ENCODE results near the gene ETFBKMT. TPM values are rescaled to one million over a fixed set of nuclear protein-coding genes. Genes with fewer than 3 reads are reported as not detected.

Gene ETFBKMT
- total RNA-seq (2016; rRNA removed; fragmentation: Illumina TruSeq; extraction: Trizol): 0.93 and 1.1 TPM in 2 replicates
- 0.30 and 0.44 TPM in 2 replicates for total RNA-seq (2016; cell fraction: cytosol; rRNA removed; fragmentation: Illumina TruSeq; extraction: Trizol; ENCODE audit: low read depth)
- total RNA-seq (2016; cell fraction: insoluble cytoplasmic fraction; rRNA removed; fragmentation: Illumina TruSeq; extraction: Trizol): 0.71 and 0.73 TPM in 2 replicates
- 0.56 and 1.1 TPM in 2 replicates for total RNA-seq (2016; cell fraction: membrane; rRNA removed; fragmentation: Illumina TruSeq; extraction: Trizol)
- total RNA-seq (2016; cell fraction: nucleus; rRNA removed; fragmentation: Illumina TruSeq; extraction: Trizol): 0.31 and 0.97 TPM in 2 replicates
- 0.29 and 0.62 TPM in 2 replicates for polyA plus RNA-seq (2011; rRNA removed)
- polyA plus RNA-seq (2011; cell fraction: cytosol; rRNA removed): 0.21 and 0.33 TPM in 2 replicates
- 0.23 and 0.28 TPM in 2 replicates for polyA plus RNA-seq (2011; cell fraction: nucleus; rRNA removed)
- 0.71 and 1.0 TPM in 2 replicates for polyA plus RNA-seq (2012)
- polyA plus RNA-seq (2016; cell fraction: cytosol; fragmentation: Illumina TruSeq; extraction: Trizol; ENCODE audit: low read depth): 0.20 and 0.35 TPM in 2 replicates
- polyA plus RNA-seq (2016; cell fraction: insoluble cytoplasmic fraction; fragmentation: Illumina TruSeq; extraction: Trizol; ENCODE audit: low read depth): 0.68 and 0.74 TPM in 2 replicates
- polyA plus RNA-seq (2016; cell fraction: membrane; fragmentation: Illumina TruSeq; extraction: Trizol; ENCODE audit: low read depth): 0.41 and 0.48 TPM in 2 replicates
- 0.51 and 0.63 TPM in 2 replicates for polyA plus RNA-seq (2016; cell fraction: nucleus; fragmentation: Illumina TruSeq; extraction: Trizol; ENCODE audit: insufficient read depth, low read depth)
- polyA minus RNA-seq (2011; rRNA and poly(A)+ RNA removed; ENCODE audit: low replicate concordance): 0.10 and 0.19 TPM in 2 replicates
- polyA minus RNA-seq (2011; cell fraction: cytosol; rRNA and poly(A)+ RNA removed): 0.69 TPM in 1 of 2 replicates, not detected in the other
- polyA minus RNA-seq (2011; cell fraction: nucleus; rRNA and poly(A)+ RNA removed): 0.64 and 1.1 TPM in 2 replicates
- percentile 22 among the genes with signal in this experiment for Bru-seq, nascent RNA
- percentile 25 among the genes with signal in this experiment for BruChase-seq, experiment 1, labeled RNA remaining after a 6-hour chase
- percentile 28 among the genes with signal in this experiment for BruChase-seq, experiment 2, labeled RNA remaining after a 2-hour chase
- long read RNA-seq, experiment 1: 0 reads
- long read RNA-seq, experiment 2: 0 reads

- WGBS (ENCODE audit: low lambda C conversion rate): under 1% methylated on average over 35 of the region's 47 CpGs
- ChIA-PET CTCF (ENCODE audit: low intra/inter-chr PET ratio, low total read pairs) (no interaction called here), POLR2A (interaction anchor here (0.8 to 1.5 kb wide), 4 partner anchors 9 to 1096 kb away, joined by 3 to 10 read pairs (median 3); partner anchors contain the start of genes AMN1 and YARS2)
- peaks cover 21% of the 10 kb centered on the region for H3K4me1 ChIP-seq (ENCODE audit: insufficient read depth, low read length)
- no peaks in the 10 kb centered on the region for H3K79me2 ChIP-seq (ENCODE audit: insufficient read depth, low read length)
- H3K4me3 ChIP-seq (replicated peaks in 1 of 3; ENCODE audit: insufficient read depth in 1 of 3, low read depth in 2 of 3, low read length in 3 of 3): peak within 1 kb of the TSS; percentile 76 to 80 (median 78)
- intact Hi-C loops (cut with micrococcal nuclease; ENCODE audit: unreplicated experiment) (loop anchor here (5.0 kb wide), 1 partner anchor 303 kb away; no protein-coding TSS in a partner anchor), in situ Hi-C loops (cut with HindIII; ENCODE audit: extremely low pct_ligation_motif_present, low pct_unique_long_range_greater_than_20kb) (loop anchor here (10.0 to 25.0 kb wide), 2 partner anchors 645 to 1003 kb away; no protein-coding TSS in a partner anchor)
- DNase-seq (ENCODE audit: low spot score) (peak; percentile 90), ATAC-seq (peak; percentile 98), FAIRE-seq (peak; percentile 43)
- H3K9me3 ChIP-seq (ENCODE audit: low read length): no peaks in the 10 kb centered on the region
- H3K4me2 ChIP-seq (ENCODE audit: low read depth, low read length): peak within 1 kb of the TSS; percentile 99
- no peaks in the 10 kb centered on the region for H3K36me3 ChIP-seq (replicated peaks in 1 of 2; ENCODE audit: control insufficient read depth in 1 of 2, insufficient read depth in 2 of 2, low read length in 2 of 2)
- H3K27me3 ChIP-seq (ENCODE audit: control insufficient read depth in 1 of 2, insufficient read depth in 2 of 2, low read length in 2 of 2): peaks cover 0 to 8% of the 10 kb centered on the region in 2 experiments; a peak in 2 of 5 replicates
- H2AFZ ChIP-seq (ENCODE audit: low read length): peak within 1 kb of the TSS; percentile 97
- H4K20me1 ChIP-seq (ENCODE audit: insufficient read depth, low read length): no peaks in the 10 kb centered on the region
- H3K27ac ChIP-seq (ENCODE audit: extremely low read length, insufficient read depth, low read length): peak within 1 kb of the TSS; percentile 87
- TSS peak; percentile 77 for BruUV-seq (replicated peaks)
- H3K9ac ChIP-seq (ENCODE audit: insufficient read depth, low read depth, low read length): peak within 1 kb of the TSS; percentile 78
- TF ChIP-seq TRIM22 (IDR thresholded peaks at IDR 0.05): no peak
- no peak for TF ChIP-seq CCDC6 (CRISPR knock-in tag; IDR thresholded peaks at IDR 0.05)
- no peak for TF ChIP-seq ZNF800 (CRISPR knock-in tag; IDR thresholded peaks at IDR 0.05)
- TF ChIP-seq ZNF615 (CRISPR knock-in tag; IDR thresholded peaks at IDR 0.05; ENCODE audit: borderline replicate concordance): no peak
- no peak for TF ChIP-seq ZNF546 (CRISPR knock-in tag; conservative IDR thresholded peaks at IDR 0.05)
- TF ChIP-seq PATZ1 (CRISPR knock-in tag; IDR thresholded peaks at IDR 0.05): peak; percentile 72
- peak; percentile 82 for TF ChIP-seq HDAC1 (CRISPR knock-in tag; IDR thresholded peaks at IDR 0.05)
- TF ChIP-seq ETV5 (CRISPR knock-in tag; IDR thresholded peaks at IDR 0.05; ENCODE audit: borderline replicate concordance): peak; percentile 86
- TF ChIP-seq POLR2AphosphoS2 (IDR thresholded peaks at IDR 0.05; ENCODE audit: low read depth, low read length): no peak
- TF ChIP-seq TAF15 (IDR thresholded peaks at IDR 0.05; ENCODE audit: low read depth, low read length, poor library complexity, severe bottlenecking): no peak
These were observed at the start of gene ETFBKMT for GRCh38 chr12:31659087-31659942. ETFBKMT (plus strand) TSS chr12:31659688; CDS start chr12:31661954, 2,266 bp downstream.
